Neutrophil (primary cell): ENCODE measurements around the gene TEPSIN.

Experiments
- H3K27ac ChIP-seq: fragments of 200-600 bp; sonication (generic); 2 replicates; pipeline ENCODE4 v1.5.1; 2016; ENCODE audit warnings: mild to moderate bottlenecking, moderate library complexity
- H3K27me3 ChIP-seq: fragments of 200-600 bp; sonication (generic); 2 replicates; pipeline ENCODE4 v1.6.0; 2016; ENCODE audit warnings: mild to moderate bottlenecking
- H3K36me3 ChIP-seq: fragments of 200-600 bp; sonication (generic); 2 replicates; pipeline ENCODE4 v1.5.1; 2017
- H3K4me1 ChIP-seq, 2 experiments: fragments of 200-600 bp in 1 of 2; sonication (generic) in 1 of 2; 1 replicate in 1 of 2; 2 replicates in 1 of 2; pipeline versions ENCODE4 v1.5.1 to v1.6.1; 2013 to 2016; ENCODE audit warnings: low read depth in 1 of 2, low read length in 1 of 2, mild to moderate bottlenecking in 1 of 2, moderate library complexity in 1 of 2; ENCODE audit not compliant: control insufficient read depth in 1 of 2, insufficient read depth in 1 of 2
- H3K4me3 ChIP-seq, 2 experiments: fragments of 200-600 bp in 1 of 2; sonication (generic) in 1 of 2; 1 replicate in 1 of 2; 2 replicates in 1 of 2; pipeline ENCODE4 v1.5.1; 2013 to 2016; ENCODE audit warnings: low read depth in 1 of 2, low read length in 1 of 2, mild to moderate bottlenecking in 1 of 2, moderate library complexity in 1 of 2
- H3K9me3 ChIP-seq: fragments of 200-600 bp; sonication (generic); 2 replicates; pipeline ENCODE4 v1.5.1; 2016
- TF ChIP-seq, protein P1 (sequence below): fragments of 200-600 bp; sonication (generic); IDR thresholded peaks from 2 replicates; pipeline ENCODE4 v1.5.1; 2016; ENCODE audit warnings: antibody characterized with exemption

Gene TEPSIN

DNA sequence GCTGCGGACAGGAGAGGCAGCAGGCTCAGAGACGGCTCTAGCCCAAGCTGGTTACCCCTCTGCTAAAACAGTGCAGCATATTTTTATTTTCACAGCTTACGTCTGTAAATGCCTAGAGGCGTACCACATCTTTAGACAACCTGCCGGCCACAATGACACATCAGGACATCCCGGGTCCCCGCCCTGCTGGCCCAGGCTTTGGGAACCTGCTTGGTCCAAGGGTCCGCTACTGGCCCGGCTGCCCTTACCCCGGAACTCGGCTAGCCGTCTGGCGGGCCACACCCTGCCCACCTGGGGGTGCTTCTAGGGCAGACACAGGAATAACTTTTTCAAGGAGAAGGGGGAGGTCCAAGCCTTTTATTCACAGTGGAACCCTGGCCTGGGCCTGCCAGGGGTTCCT is 20.4 kb downstream of the TEPSIN start:
- Histone ChIP-seq H3K36me3 (peaks cover 6% of the 10 kb centered on the region), H3K4me1 (peaks cover 14 to 22% of the 10 kb centered on the region in 2 experiments), H3K27me3 (no peaks in the 10 kb centered on the region), H3K27ac (no peak overlapping the region), H3K9me3 (no peaks in the 10 kb centered on the region), H3K4me3 (no peak overlapping the region)
- TF ChIP-seq, protein P1, sequence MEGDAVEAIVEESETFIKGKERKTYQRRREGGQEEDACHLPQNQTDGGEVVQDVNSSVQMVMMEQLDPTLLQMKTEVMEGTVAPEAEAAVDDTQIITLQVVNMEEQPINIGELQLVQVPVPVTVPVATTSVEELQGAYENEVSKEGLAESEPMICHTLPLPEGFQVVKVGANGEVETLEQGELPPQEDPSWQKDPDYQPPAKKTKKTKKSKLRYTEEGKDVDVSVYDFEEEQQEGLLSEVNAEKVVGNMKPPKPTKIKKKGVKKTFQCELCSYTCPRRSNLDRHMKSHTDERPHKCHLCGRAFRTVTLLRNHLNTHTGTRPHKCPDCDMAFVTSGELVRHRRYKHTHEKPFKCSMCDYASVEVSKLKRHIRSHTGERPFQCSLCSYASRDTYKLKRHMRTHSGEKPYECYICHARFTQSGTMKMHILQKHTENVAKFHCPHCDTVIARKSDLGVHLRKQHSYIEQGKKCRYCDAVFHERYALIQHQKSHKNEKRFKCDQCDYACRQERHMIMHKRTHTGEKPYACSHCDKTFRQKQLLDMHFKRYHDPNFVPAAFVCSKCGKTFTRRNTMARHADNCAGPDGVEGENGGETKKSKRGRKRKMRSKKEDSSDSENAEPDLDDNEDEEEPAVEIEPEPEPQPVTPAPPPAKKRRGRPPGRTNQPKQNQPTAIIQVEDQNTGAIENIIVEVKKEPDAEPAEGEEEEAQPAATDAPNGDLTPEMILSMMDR = no peak

DNA sequence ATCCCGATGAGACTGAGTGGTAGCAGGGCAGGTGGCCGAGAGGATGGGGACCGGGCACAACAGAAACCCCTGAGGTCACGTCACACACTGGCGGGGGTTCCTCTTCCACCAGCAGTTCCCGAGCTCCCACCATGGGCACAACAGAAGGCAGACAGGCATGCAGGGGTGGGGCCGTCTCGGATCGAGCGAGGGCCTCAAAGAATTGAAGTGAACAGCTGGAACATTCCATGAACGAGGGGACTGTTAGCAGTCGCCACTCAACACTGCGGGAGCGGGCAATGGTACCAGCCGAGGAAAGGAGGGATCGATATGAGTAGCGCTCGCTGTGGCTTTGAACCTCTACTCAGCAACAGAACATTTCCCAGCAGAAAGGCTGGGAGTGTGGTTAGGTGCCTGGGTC is 21.4 kb downstream of the TEPSIN start:
- peaks cover 10 to 12% of the 10 kb centered on the region in 2 experiments for H3K4me1 ChIP-seq
- H3K27me3 ChIP-seq = no peaks in the 10 kb centered on the region
- H3K36me3 ChIP-seq = peaks cover 6% of the 10 kb centered on the region
- no peaks in the 10 kb centered on the region for H3K9me3 ChIP-seq
- no peak overlapping the region for H3K27ac ChIP-seq
- TF ChIP-seq, protein P1 = no peak
- no peak overlapping the region for H3K4me3 ChIP-seq

DNA sequence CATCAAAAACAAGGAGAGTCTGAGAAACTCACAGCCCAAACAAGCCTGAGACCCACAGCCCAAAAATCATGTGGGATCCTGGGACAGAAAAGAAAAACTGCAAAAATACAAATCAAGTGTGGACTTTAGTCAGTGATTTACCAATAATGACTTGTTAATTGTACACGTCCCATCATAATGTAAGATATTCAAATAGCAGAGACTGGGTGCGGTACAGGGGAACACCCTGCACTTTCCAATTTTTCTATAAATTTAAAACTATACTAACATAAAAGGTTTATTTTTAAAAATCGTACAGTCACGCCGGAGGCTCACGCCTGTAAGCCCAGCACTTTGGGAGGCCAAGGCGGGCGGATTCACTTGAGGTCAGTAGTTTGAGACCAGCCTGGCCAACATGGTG is 24.9 kb downstream of the TEPSIN start:
- no peak overlapping the region for H3K4me3 ChIP-seq
- no peaks in the 10 kb centered on the region for H3K36me3 ChIP-seq
- H3K9me3 ChIP-seq = no peaks in the 10 kb centered on the region
- H3K27ac ChIP-seq = no peak overlapping the region
- no peaks in the 10 kb centered on the region for H3K4me1 ChIP-seq
- no peaks in the 10 kb centered on the region for H3K27me3 ChIP-seq
- TF ChIP-seq, protein P1 = no peak

DNA sequence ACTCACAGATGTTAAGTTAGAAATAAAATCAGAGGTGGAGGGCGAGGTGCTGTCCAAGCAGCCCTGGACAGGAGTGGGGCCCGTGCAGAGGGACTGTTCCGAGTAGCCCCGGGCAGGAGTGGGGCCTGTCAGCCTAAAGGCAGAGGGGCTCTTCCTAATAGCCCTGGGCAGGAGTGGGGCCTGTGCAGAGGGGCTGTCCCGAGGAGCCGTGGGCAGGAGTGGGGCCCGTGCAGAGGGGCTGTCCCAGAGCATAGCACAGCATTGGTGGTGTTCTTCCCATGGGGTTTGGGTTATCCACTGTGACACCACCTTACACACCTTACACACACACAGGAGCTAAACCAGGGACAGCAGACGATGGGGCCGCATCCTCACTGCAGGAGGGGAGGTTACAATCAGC is 26.5 kb downstream of the TEPSIN start:
- Histone ChIP-seq H3K4me1 (no peaks in the 10 kb centered on the region), H3K4me3 (no peak overlapping the region), H3K27me3 (no peaks in the 10 kb centered on the region), H3K36me3 (no peaks in the 10 kb centered on the region), H3K27ac (no peak overlapping the region), H3K9me3 (no peaks in the 10 kb centered on the region)
- TF ChIP-seq, protein P1 = no peak

DNA sequence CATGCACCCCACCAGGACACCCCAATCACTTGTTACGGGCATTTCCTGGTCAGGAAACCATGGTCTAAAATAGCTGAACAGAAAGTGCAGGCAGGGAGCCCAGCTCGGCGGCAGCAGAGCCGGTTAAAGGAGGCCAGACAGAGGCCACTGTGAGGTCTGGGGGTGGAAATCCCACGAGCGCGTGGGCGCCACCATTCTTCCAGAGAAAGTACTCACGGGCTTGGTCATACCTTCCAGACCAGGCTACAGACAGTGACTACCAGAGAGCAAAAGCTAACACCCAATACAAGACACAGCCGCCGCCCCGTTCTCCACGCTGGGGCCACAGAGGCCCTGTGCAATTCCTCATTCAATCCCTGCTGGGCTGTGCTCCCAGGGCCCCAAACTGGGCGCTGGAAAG is 28.0 kb downstream of the TEPSIN start:
- no peaks in the 10 kb centered on the region for H3K27me3 ChIP-seq
- H3K4me1 ChIP-seq = no peaks in the 10 kb centered on the region
- H3K9me3 ChIP-seq = no peaks in the 10 kb centered on the region
- no peaks in the 10 kb centered on the region for H3K36me3 ChIP-seq
- H3K4me3 ChIP-seq = no peak overlapping the region
- H3K27ac ChIP-seq = no peak overlapping the region
- TF ChIP-seq, protein P1 = no peak

DNA sequence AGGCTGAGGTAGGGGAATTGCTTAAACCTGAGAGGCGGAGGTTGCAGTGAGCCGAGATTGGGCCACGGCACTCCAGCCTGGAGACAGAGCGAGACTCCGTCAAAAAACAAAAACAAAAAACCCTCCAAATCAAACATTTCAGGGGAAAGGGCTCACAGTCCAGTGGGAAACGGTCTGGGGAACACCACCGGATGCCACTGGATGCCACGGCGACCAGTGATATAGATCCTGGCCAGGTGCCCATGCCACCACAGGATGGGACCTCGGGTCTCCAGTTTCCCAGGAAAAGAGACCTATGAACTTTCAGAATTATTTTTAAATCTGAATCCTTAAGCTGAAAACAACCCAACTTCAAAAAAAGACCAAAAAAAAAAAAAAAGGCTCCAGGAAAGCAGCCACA is 28.4 kb downstream of the TEPSIN start:
- H3K4me3 ChIP-seq = no peak overlapping the region
- H3K27me3 ChIP-seq = no peaks in the 10 kb centered on the region
- no peaks in the 10 kb centered on the region for H3K4me1 ChIP-seq
- H3K27ac ChIP-seq = no peak overlapping the region
- no peaks in the 10 kb centered on the region for H3K9me3 ChIP-seq
- no peaks in the 10 kb centered on the region for H3K36me3 ChIP-seq
- TF ChIP-seq, protein P1 = no peak
